ENCODE measurements around the gene LRRC7. TPM values are rescaled to one million over a fixed set of nuclear protein-coding genes. Genes with fewer than 3 reads are reported as not detected.

The LRRC7 gene
- polyA plus RNA-seq, 3 donors: 4.7 to 9.9 (median 7.9) TPM

DNA sequence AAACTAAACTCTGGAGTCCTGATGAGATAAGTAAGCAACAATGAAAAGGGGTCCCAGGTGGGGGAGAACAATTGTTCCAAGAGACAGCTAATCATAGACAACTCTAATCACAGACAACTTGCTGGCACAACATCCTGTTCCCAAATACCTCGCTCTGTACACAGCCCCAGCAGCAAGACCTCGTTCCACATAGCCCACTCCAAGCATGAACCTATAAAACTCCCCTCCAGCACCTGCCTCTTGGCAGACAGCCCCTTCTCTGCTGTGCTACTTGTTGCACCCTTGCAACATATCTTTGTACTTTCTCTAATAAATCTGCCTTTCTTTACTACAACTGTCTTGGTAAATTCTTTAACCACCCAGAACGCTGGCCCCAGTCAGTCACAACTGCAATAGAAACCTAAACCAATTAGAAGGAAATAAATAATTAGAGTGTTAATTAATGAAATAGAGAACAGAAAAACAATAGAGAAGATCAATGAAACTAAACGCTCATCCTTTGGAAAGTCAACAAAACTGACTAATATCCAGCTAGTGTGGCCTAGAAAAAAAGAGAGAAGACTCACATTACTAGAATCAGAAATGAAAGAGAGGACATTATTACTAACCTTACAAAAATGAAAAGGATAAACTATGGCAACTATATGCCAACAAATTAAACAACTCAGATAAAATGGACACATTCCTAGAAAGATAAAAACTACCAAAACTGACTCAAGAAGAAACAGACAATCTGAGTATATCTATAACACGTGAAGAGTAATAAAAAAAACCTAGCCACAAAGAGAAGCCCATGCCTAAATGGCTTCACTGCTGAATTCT is 601.5 kb downstream of the LRRC7 start:
- DNase-seq: no peak

DNA sequence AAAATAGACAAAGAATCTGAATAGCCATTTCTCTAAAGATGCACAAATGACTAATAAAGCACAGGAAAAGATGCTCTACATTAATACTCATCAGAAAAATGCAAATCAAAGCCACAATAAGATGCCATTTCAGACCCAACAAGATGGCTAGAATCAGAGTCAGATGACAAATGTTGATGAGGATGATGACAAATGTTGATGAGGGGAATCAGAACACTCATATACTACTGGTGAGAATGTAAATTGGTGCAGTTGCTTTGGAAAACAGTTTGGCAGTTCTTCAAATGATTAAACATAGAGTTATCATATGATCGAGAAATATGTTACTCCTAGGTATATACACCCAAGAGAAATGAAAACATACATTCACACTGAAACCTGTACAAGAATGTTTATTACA is 603.8 kb downstream of the LRRC7 start:
- DNase-seq: no peak

Data from renal pelvis (tissue), 4 donors.